ENCODE results near the gene MAGIX.

- no peak for TF ChIP-seq CTCF (IDR thresholded peaks at IDR 0.05 in 8 of 11, conservative IDR thresholded peaks at IDR 0.05 in 3 of 11)
- TF ChIP-seq POLR2A (IDR thresholded peaks at IDR 0.05): no peak
- no peak for TF ChIP-seq POLR2AphosphoS5 (IDR thresholded peaks at IDR 0.05)
These were observed 45.8 kb downstream of the MAGIX start for GRCh38 chrX:49208399-49208798.

All from spleen (tissue), 7 donors.